HG02610 (cell line): ENCODE measurements around the gene ITGB5.
"Not testable (repeated sequence)": the region's sequence is repeated elsewhere in the genome, so short reads cannot be mapped to it uniquely, and the experiment has no call there.

Source experiments
- ATAC-seq: cut with Tn5 transposase; IDR thresholded peaks from one replicate; pipeline ENCODE4 v1.9.1; 2021; ENCODE audit warnings: mild to moderate bottlenecking, moderate library complexity; ENCODE audit not compliant: unreplicated experiment

ITGB5 gene

DNA sequence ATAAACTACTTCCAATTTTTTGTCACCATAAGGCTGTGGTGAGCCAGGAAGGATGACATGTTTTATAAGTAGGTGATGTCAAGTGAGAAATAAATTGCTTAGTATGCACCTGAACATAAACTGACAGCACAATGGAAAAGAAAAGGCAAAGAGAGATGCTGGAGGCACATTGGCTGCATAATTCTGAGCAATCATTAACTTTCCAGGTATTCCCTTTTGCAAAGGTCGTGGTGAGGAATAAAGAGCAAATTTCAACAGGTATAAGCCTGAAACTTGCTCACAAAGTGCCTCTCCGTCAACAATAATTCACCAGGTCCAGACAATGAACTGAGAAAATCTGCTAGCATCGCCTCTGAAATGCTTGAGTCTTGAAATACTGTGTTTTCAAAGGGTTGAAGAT lies 48.2 kb downstream of the ITGB5 start:
- no peak for ATAC-seq

DNA sequence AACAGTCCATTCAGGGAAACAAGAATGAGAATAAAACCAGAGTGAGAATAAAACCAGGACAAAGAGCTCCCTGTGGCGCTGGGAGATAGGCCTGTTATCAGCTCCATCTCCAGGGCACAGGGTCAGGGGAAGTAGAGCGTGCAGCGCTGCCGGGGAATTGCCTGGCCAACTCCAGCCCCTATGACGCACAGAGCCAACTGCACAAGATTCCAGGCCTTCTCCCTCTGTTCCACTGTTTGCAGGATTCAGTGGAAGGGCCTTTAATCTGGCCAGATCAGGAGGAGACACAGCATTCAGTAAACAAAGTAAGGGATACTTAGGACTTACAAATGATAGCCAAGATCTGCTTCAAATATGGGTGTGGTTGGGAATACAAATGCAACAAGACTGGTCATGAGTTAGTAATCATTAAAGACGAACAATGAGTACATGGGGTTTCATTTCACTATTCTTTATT lies 49.4 kb downstream of the ITGB5 start:
- ATAC-seq: no peak

DNA sequence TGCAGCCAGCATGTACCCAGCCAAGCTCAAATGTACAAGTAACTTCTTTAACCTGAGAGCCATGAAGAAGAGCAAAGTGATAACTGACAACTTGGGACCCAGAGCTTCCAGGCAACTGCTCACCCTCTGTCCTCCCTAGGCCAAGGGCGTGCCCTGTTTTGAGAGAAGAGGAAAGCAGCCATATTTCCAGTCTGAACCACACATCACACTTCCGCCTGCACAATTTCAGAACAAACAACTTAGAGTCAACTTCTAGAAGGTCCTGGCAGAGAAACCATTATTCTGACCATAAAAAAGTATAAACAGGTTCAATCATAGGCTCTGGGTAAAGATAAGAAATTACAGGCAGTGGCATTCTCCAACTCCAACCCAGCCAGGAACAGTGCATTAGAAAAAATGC lies 50.1 kb downstream of the ITGB5 start:
- no peak for ATAC-seq

DNA sequence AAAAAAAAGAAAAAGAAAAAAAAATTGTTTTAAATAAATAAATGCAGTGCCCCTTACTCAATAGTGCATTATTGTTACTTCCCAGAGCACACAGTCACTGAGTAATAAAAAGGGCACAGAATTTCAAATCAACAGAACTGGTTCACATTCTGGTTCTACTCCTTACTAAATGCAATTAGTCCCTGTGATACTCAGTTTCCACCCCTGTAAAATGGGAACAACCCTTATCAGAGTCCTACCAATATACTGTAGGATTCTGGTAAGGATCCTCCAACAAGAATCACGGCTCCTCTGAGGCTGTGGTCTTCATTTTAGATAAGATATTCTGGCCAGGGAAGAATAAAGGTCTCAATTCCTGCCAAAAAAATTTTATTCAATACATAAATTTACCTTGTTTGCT lies 50.7 kb downstream of the ITGB5 start:
- no peak for ATAC-seq

DNA sequence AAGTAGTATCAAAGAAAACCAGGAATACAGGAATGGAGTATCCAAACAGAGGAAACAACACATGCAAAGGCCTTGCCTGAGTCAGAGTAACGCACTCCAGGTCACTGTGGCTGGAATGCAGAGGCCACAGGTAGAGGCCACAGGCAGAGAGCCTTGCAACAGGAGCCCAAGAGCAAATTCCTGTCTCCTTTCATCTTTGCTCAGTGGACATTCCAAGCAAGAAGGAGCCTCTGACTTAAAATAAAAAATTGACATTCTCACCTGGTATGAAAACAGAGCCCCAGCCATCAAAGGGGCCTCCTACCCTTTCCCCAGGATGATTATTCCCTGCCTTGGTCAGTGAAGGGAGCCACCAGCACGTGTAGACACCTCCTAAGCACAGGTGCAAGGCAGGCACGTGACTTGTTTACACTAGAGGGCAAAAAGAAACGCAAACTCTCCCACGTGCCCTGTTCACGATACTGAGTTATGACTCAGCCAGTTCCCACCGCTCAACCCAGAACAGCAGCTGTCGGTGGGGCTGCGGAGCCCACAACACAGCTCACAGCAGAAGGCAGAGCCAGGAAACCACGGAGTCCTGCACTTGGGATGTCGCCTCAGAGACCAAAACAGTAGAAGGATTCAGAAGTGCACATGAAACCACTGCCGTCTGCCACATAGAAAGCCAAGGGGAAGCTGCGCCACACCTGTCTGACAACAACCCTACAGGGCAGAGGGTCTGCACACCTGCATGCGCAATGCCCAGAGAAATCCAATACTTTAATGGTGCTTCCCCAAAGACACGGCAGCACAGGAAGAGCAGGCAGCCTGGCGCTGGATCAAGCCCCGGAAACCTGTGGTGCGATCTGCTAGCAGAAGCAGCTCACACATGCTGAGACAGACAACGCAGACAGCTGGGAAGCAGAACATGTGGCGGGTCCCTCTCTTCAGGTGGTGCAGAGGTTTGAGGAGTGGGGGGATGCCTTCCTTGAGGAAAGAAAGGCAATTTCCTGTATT lies 52.1 kb downstream of the ITGB5 start:
- peak; percentile 92 for ATAC-seq

DNA sequence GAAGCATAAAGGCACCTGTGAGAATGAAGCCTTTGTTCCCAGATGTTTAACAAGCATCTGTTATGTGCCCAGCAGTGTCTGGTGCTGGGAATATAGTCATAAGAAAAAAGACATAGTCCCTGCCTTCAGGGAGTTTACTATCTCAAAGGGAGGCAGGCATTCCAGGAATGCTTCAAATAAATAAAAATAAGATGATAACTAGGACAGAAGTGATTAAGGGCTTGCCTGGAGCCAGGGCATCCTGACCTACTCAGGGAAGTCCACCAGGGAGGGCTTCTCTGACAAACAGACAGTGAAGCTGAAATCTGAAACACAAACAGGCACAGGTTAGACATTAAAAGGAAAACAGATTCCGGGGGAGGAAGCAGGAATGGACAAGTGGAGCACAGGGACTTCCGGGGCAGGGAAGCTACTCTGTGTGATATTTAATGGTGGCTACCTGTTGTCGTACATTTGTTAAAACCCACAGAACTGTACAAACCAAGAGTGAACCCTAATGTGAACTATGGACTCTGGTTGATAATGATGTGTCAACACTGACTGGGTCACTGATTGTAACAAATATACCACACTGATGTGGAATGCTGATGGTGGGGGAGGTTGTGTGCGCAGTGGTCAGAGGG lies 53.3 kb downstream of the ITGB5 start:
- no peak for ATAC-seq

DNA sequence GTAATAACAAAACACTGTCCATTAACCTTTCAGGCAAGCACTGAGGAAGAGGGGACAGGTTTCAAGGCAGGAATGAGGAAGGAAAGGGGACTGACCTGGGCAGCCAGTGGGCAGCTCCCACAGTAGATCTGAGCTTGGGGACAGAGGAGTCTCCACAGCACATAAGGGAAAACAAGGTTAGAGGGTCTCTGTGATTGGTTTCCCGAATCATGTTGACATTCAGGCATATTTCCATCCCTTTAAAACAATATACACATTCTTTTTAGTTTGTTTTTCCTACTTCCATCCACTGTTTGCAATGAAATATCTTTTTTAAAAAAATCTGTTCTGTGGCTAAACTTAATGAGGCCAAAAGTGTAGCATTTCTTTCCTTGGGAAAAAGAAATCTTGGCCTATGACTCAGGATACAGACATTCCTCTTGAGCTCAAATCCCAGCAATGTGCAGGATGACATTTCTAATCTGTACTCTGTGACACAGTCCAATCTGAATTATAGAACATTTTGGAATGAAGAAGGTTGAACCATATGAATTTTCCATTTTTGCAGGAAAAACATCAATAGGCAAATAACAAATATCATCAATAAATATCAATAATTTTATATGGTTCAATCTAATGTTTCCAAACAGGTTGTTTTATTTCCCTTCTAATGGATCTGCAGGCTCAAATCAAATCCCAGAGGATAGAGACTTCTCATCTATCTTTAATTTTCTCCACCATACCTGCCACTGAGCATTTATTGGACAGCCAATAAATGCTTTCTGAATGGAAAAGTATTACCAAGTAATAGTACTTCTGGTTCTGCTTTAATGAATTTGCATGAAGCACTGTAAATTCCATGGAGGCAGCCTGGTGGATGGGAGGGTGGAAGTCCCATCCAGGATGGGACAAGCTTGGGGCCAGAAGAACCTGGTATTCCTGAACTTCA lies 54.1 kb downstream of the ITGB5 start:
- no peak for ATAC-seq

DNA sequence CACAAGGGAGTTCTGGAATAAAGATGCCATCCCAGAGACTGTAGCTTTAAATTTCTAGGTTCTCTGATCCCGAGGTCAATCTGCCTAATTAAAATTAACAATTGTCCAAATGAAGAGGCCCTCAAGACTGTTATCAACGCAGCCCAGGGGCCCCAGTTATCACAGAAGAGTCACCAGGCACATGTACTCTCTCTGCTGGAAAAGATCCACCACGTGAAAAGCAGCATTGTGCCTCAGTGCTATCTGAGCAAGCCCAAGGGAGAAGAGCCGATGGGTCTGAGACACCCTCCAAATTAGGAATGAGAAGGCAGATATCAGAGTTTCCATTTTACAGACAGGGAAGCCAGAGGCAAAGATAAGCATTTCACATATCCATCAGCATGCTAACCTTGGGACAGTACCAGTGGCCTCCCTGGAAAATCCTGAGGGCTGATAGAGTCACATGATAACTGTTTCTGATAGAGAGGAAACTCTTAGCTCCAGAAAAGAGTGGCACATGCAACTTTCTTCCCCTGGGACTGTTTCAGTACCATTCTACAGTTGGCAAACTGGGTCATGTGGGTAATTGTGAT lies 55.5 kb downstream of the ITGB5 start:
- no peak for ATAC-seq

DNA sequence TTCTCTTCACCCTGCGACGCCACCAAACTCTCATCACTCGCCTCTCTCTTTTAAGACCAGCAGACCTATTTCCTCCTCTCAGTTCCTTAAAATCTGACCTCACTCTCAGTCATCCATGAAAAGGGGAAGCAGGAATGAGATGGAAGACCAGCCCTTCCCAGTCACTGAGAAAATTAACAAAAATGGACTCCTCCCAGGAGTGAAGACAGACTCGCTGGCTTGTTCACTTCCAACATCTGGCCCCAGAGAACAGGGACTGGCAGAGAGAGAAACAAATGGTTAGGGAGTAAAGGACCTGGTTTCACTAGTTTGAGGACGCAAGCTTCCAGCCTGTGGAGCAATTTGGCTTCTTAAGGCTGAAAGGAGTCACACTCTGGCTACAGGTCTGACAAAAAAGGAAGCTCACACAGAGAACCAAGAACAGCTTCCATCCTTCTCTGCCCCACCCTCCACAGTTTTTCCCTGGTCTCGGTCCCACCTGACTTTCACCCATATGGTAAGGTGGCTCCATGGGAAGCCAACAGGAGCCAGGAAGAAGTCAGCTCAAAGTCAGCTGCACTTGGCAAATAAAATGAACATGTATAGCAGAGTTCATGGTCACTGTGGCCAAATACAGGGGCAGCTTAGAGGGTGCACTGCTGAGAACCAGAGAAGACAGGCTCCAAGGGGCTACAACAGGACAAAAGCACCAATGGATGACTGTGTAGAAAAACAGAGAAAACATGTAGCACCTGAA lies 57.2 kb downstream of the ITGB5 start:
- no peak for ATAC-seq

DNA sequence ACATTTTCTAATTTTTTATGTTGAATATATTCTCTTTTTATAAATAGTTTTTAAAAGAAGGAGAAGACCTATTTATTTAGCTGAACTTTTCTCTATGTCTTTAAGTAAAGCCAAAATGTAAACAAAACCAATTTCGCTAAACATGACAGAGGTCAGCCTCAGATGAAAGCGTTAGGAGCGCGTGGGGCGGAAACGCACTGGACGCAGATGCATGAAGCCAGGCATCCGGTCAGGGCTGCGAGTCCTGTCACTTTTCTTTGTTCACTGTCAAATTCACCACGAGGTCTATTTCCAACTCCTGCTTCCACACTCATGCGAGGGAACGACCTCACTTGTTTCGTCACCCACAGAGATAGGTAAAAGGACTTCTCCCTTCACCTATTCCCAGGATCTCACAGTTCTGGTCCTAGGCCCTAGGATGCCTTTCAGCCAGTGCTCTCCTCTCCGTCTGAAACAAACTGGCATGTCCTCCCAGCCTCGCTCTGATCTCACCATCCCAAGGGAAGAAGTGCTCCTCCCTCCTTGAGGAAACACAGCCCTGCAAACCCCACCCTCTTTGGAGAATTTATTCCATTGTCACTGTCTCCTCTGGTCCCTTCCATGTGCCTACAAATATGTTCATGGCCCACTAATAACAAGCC lies 57.9 kb downstream of the ITGB5 start:
- no peak for ATAC-seq

DNA sequence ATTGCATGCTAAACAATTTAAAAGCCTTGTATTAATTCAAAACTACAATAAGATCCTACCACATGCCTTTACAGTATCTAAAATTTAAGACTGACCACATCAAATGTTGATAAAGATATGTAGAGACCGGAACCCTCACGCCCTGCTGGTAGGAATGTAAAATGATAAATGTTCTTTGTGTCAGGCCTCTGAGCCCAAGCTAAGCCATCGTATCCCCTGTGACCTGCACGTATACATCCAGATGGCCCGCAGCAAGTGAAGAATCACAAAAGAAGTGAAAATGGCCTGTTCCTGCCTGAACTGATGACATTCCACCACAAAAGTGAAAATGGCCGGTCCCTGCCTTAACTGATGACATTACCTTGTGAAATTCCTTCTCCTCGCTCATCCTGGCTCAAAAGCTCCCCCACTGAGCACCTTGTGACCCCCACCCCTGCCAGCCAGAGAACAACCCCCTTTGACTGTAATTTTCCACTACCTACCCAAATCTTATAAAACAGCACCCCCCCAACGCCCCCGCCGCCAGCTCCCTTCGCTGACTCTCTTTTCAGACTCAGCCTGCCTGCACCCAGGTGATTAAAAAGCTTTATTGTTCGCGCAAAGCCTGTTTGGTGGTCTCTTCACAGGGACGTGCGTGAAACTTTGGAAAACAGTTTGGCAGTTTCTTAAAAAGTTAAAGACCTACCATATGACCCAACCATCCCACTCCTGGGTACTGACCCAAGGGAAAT lies 59.5 kb downstream of the ITGB5 start:
- ATAC-seq: not testable (repeated sequence)

DNA sequence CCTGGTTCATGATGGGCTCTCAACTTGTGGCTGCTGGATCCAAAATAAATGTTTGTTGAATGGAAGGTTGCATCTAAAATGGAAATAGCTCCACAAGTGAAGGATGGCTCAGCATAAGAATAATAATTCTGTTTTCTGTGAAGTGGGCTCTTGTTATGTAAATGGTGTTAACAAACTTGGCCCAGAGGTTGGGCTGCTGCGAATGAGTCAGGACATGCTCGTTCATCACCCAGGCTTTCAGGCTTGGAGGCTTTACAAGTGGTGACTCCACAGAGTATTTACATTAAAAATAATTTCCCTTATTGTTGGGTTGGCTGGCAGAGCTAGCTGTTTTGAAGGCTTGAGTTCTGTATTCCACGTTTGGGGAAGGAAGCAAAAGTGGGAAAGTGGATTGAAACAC lies 60.5 kb downstream of the ITGB5 start:
- ATAC-seq: no peak

DNA sequence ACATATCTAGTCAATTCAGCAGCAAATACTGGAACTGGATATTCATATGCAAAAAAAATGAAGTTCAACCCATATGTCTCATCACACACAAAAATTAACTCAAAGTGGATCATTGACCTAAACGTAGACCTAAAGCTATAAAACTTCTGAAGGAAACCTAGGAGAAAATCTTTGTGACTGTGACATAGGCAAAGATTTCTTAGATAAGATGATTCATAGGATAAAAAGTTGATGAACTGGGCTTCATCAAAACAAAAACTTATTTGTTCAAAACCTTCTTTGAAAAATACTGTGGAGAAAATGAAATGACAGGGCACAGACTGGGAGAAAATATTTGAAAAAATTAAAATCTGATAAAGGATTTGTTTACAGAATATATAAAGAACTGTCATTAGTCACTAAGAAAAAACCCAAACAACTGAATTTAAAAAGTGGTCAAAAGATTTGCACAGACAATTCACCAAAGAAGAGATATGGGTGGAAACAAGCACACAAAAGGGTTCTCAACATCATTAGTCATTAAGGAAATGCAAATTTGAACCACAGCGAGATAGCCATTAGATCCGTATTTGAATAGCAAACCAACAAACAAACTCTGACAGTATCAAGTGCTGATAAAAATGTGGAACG lies 62.8 kb downstream of the ITGB5 start:
- no peak for ATAC-seq

DNA sequence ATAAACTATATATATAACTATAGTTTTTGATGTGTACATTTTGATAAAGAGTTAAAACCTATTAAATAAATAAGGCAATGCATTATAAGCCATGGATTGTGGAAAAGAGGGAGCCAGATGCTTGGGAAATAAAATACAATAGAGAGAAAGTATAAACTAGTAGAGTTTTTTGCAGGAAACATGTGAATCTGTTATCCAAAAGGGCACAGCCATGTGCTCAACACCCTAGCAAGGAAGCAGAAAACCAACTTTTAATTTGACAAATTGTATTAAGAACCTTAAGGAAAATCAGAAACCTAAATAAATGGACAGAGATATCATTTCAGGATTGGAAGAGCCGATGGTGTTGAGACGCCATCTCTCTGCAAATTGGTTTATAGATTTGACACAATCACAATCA lies 63.5 kb downstream of the ITGB5 start:
- no peak for ATAC-seq

DNA sequence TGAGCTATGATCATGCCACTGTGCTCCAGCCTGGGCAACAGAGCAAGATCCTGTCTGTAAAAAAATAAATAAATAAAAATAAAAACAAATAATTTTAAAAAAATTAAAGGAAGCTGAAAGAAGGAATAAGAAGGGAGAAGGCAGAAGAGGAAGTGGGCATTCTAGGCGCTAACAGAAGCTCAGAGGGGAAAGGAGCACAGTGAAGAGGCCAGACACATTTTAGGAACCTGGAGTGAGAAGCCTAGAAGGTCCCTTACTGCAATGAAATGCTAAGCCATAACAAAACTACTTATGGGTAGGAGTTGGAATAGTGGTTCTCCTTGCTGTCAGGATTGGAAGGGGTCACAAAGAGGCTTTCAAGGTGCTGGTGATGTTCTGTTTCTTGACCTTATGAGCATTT lies 64.0 kb downstream of the ITGB5 start:
- ATAC-seq: no peak

DNA sequence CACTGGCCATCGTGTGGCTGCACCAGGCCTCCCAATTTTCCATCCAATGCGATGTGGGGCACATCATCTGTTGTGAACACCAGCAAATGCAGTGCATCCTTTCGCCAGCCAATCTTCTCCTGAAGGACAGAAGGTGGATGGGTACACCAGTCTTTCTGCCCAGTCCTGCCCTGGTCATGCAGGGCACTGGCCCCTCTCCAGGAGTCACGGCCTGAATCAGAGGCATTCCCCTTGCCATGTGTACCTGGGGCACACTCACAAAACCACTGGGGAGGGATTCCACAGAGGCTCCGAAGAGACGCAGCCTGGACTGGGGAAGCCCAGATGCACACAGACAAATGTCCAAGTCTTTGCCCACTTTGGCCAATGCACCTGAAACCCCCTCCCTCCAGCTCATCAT lies 65.8 kb downstream of the ITGB5 start:
- ATAC-seq: no peak

DNA sequence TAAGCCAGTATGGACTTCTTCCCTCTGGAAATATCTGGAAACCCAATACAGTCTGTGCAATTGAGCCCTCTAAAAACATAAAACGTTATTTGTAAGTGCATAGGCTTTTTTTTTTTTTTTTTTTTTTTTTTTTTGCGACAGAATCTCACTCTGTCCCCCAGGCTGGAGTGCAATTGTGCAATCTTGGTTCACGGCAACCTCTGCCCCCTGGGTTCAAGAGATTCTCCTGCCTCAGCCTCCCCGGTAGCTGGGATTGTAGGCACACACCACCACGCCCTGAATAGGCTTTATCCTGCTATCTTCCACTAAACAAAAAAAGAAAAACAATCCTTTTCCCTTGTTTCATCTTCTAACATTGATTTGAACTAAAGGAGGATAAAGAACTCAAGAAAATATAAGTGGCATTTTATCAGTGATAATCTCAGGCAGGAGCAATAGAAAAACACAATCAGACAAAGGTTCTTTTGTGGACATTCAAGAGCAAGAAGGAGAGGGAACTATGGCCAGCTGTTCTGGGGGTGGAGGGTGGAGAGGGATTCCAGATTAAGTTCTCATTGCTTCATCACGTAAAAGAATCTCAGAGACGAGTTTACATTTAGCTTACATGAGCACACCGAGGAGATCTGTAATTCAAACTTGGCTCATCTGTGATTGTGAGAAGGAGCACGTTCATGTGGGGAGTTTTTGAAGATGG lies 68.6 kb downstream of the ITGB5 start:
- no peak for ATAC-seq

DNA sequence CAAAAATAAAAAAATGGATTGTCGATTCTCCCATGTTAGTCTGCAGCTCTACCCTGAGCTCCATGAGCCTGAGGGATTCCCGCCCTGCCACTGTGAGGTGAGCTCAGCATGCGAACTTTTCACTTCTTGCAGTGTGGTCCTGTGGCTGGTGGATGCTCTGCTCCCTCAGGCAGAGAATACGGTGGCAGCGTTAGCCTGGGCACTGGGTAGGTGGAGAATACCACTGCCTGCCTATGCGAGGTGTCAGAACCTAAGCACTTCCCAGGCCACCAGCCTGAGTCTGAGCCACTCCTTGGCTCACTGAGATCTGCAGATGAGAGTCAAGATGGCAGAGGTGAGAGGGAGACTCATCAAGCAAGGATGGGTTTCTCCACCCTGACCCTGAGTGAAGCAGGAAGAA lies 70.1 kb downstream of the ITGB5 start:
- ATAC-seq: no peak
